ENCODE results near the gene VSIG10.

Gene VSIG10

GRCh38 chr12:118060301-118061010 lies 43.4 kb downstream of the VSIG10 start:
- WGBS, 2 experiments (ENCODE audit: insufficient coverage in 2 of 2), result 0% methylated on average over 11 to 12 of the region's 46 CpGs
- Histone ChIP-seq H3K4me3 (ENCODE audit: extremely low read depth, insufficient read depth, low read length, poor library complexity, severe bottlenecking) (peak overlapping the region; percentile 58), H3K36me3 (ENCODE audit: control insufficient read depth, insufficient read depth, low read length) (peaks cover 5% of the 10 kb centered on the region), H3K4me1 (ENCODE audit: control insufficient read depth, insufficient read depth, low read length, poor library complexity, severe bottlenecking) (peaks cover 6% of the 10 kb centered on the region), H3K9me3 (ENCODE audit: control insufficient read depth, low read length) (no peaks in the 10 kb centered on the region), H3K27ac (ENCODE audit: low read depth, low read length, severe bottlenecking) (peak overlapping the region; percentile 33)

- Histone ChIP-seq H3K27ac (ENCODE audit: low read depth, low read length, severe bottlenecking) (peak overlapping the region; percentile 33), H3K4me3 (ENCODE audit: extremely low read depth, insufficient read depth, low read length, poor library complexity, severe bottlenecking) (peak overlapping the region; percentile 58)
- WGBS, 2 experiments (ENCODE audit: insufficient coverage in 2 of 2), result 29 to 34% methylated on average over 3 to 4 of the region's 11 CpGs
These were observed 44.2 kb downstream of the VSIG10 start for GRCh38 chr12:118059341-118060191.

GRCh38 chr12:118058881-118059280 lies 44.9 kb downstream of the VSIG10 start:
- H3K4me3 ChIP-seq (ENCODE audit: extremely low read depth, insufficient read depth, low read length, poor library complexity, severe bottlenecking), result no peak overlapping the region
- H3K27ac ChIP-seq (ENCODE audit: low read depth, low read length, severe bottlenecking), result no peak overlapping the region
- 96 to 97% methylated on average over 6 to 7 of the region's 8 CpGs for WGBS, 2 experiments (ENCODE audit: insufficient coverage in 2 of 2)
- H3K4me1 ChIP-seq (ENCODE audit: control insufficient read depth, insufficient read depth, low read length, poor library complexity, severe bottlenecking), result peaks cover 6% of the 10 kb centered on the region
- no peaks in the 10 kb centered on the region for H3K9me3 ChIP-seq (ENCODE audit: control insufficient read depth, low read length)
- H3K36me3 ChIP-seq (ENCODE audit: control insufficient read depth, insufficient read depth, low read length), result peaks cover 5% of the 10 kb centered on the region

More at GRCh38 chr12:118059341-118060191, 44.2 kb downstream of the VSIG10 start:
- peaks cover 6% of the 10 kb centered on the region for H3K4me1 ChIP-seq (ENCODE audit: control insufficient read depth, insufficient read depth, low read length, poor library complexity, severe bottlenecking)
- no peaks in the 10 kb centered on the region for H3K9me3 ChIP-seq (ENCODE audit: control insufficient read depth, low read length)
- peaks cover 5% of the 10 kb centered on the region for H3K36me3 ChIP-seq (ENCODE audit: control insufficient read depth, insufficient read depth, low read length)

GRCh38 chr12:118058227-118058626 lies 45.6 kb downstream of the VSIG10 start:
- 95 to 98% methylated on average over 6 to 7 of the region's 7 CpGs for WGBS, 2 experiments (ENCODE audit: insufficient coverage in 2 of 2)
- Histone ChIP-seq H3K9me3 (ENCODE audit: control insufficient read depth, low read length) (no peaks in the 10 kb centered on the region), H3K4me3 (ENCODE audit: extremely low read depth, insufficient read depth, low read length, poor library complexity, severe bottlenecking) (no peak overlapping the region), H3K27ac (ENCODE audit: low read depth, low read length, severe bottlenecking) (no peak overlapping the region), H3K36me3 (ENCODE audit: control insufficient read depth, insufficient read depth, low read length) (peaks cover 5% of the 10 kb centered on the region), H3K4me1 (ENCODE audit: control insufficient read depth, insufficient read depth, low read length, poor library complexity, severe bottlenecking) (peaks cover 9% of the 10 kb centered on the region)

GRCh38 chr12:118055865-118056773 lies 47.7 kb downstream of the VSIG10 start:
- peaks cover 14% of the 10 kb centered on the region for H3K4me1 ChIP-seq (ENCODE audit: control insufficient read depth, insufficient read depth, low read length, poor library complexity, severe bottlenecking)
- H3K4me3 ChIP-seq (ENCODE audit: extremely low read depth, insufficient read depth, low read length, poor library complexity, severe bottlenecking), result no peak overlapping the region
- peaks cover 16% of the 10 kb centered on the region for H3K36me3 ChIP-seq (ENCODE audit: control insufficient read depth, insufficient read depth, low read length)
- H3K9me3 ChIP-seq (ENCODE audit: control insufficient read depth, low read length), result no peaks in the 10 kb centered on the region
- 92 to 93% methylated on average over 8 to 11 of the region's 13 CpGs for WGBS, 2 experiments (ENCODE audit: insufficient coverage in 2 of 2)
- H3K27ac ChIP-seq (ENCODE audit: low read depth, low read length, severe bottlenecking), result no peak overlapping the region

GRCh38 chr12:118055144-118055557 lies 48.7 kb downstream of the VSIG10 start:
- H3K36me3 ChIP-seq (ENCODE audit: control insufficient read depth, insufficient read depth, low read length), result peaks cover 26% of the 10 kb centered on the region
- 83 to 100% methylated on average over 1 of the region's 2 CpGs for WGBS, 2 experiments (ENCODE audit: insufficient coverage in 2 of 2)
- no peak overlapping the region for H3K4me3 ChIP-seq (ENCODE audit: extremely low read depth, insufficient read depth, low read length, poor library complexity, severe bottlenecking)
- no peak overlapping the region for H3K27ac ChIP-seq (ENCODE audit: low read depth, low read length, severe bottlenecking)
- no peaks in the 10 kb centered on the region for H3K9me3 ChIP-seq (ENCODE audit: control insufficient read depth, low read length)
- peaks cover 14% of the 10 kb centered on the region for H3K4me1 ChIP-seq (ENCODE audit: control insufficient read depth, insufficient read depth, low read length, poor library complexity, severe bottlenecking)

- Histone ChIP-seq H3K36me3 (ENCODE audit: control insufficient read depth, insufficient read depth, low read length) (peaks cover 42% of the 10 kb centered on the region), H3K27ac (ENCODE audit: low read depth, low read length, severe bottlenecking) (peak overlapping the region; percentile 75), H3K4me1 (ENCODE audit: control insufficient read depth, insufficient read depth, low read length, poor library complexity, severe bottlenecking) (peaks cover 11% of the 10 kb centered on the region), H3K9me3 (ENCODE audit: control insufficient read depth, low read length) (no peaks in the 10 kb centered on the region), H3K4me3 (ENCODE audit: extremely low read depth, insufficient read depth, low read length, poor library complexity, severe bottlenecking) (no peak overlapping the region)
- WGBS, 2 experiments (ENCODE audit: insufficient coverage in 2 of 2), result 92 to 97% methylated on average over 8 of the region's 10 CpGs
These were observed 50.5 kb downstream of the VSIG10 start for GRCh38 chr12:118053071-118053985.

GRCh38 chr12:118052324-118053070 lies 51.3 kb downstream of the VSIG10 start:
- no peak overlapping the region for H3K4me3 ChIP-seq (ENCODE audit: extremely low read depth, insufficient read depth, low read length, poor library complexity, severe bottlenecking)
- H3K36me3 ChIP-seq (ENCODE audit: control insufficient read depth, insufficient read depth, low read length), result peaks cover 46% of the 10 kb centered on the region
- H3K9me3 ChIP-seq (ENCODE audit: control insufficient read depth, low read length), result no peaks in the 10 kb centered on the region
- H3K27ac ChIP-seq (ENCODE audit: low read depth, low read length, severe bottlenecking), result peak overlapping the region; percentile 75
- WGBS, 2 experiments (ENCODE audit: insufficient coverage in 2 of 2), result 85 to 87% methylated on average over 11 to 14 of the region's 14 CpGs
- peaks cover 11% of the 10 kb centered on the region for H3K4me1 ChIP-seq (ENCODE audit: control insufficient read depth, insufficient read depth, low read length, poor library complexity, severe bottlenecking)
